HCT116 (cell line): Measurements from ENCODE around the gene DNASE2. TPM values are rescaled to one million over a fixed set of nuclear protein-coding genes. Genes with fewer than 3 reads are reported as not detected.

ENCODE experiments used
- ATAC-seq: fragments of 200-7000 bp; cut with Tn5 transposase; 2 replicates; pipeline ENCODE4 v1.9.1; 2020; ENCODE audit warnings: mild to moderate bottlenecking, moderate library complexity
- BruUV-seq: library from RNA; stranded (reverse); fragments of 400-500 nt; replicated peaks from 2 replicates; lab custom pipeline; 2021; lab: Mats Ljungman, UMichigan
- CTCF ChIA-PET: fragments of 300-600 bp; sonication (Branson Sonifier 250); formaldehyde crosslinking; loops from one replicate; lab custom pipeline; 2021; ENCODE audit warnings: antibody characterized with exemption; lab: Charles Lee
- POLR2A ChIA-PET: fragments of 300-600, 350-600 bp; sonication (Branson Sonifier 250); formaldehyde crosslinking; loops from one replicate; lab custom pipeline; 2021; ENCODE audit warnings: antibody characterized with exemption; lab: Charles Lee
- RAD21 ChIA-PET, 2 experiments: fragments of 300-600 bp; sonication (Branson Sonifier 250); formaldehyde crosslinking; loops; one replicate each; lab custom pipeline; 2023; ENCODE audit warnings: low total read pairs in 2 of 2; ENCODE audit not compliant: uncharacterized antibody in 2 of 2, unreplicated experiment in 2 of 2, low non-redundant PET in 1 of 2; lab: Charles Lee
- DNase-seq: peaks from one replicate; pipeline ENCODE4 v3.0.0-alpha.2; 2010; ENCODE audit warnings: low read depth, low spot score
- H2AFZ ChIP-seq: fragments of 200-600 bp; shearing (Covaris generic), sonication (generic); 2 replicates; pipeline ENCODE4 v1.6.1; 2017; ENCODE audit warnings: low read depth, mixed run types, mixed read lengths, antibody characterized with exemption, low read length; ENCODE audit not compliant: poor library complexity, severe bottlenecking
- H3K27ac ChIP-seq: 2 replicates; pipeline ENCODE4 v1.5.1; 2012; ENCODE audit warnings: low read depth, low read length
- H3K27me3 ChIP-seq: fragments of 200-600 bp; sonication (generic); 2 replicates; pipeline ENCODE4 v1.6.1; 2016; ENCODE audit warnings: mixed run types, low read length, mixed read lengths; ENCODE audit not compliant: insufficient read depth
- H3K36me3 ChIP-seq, 2 experiments: fragments of 200-500 bp in 1 of 2; fragments of 200-600 bp in 1 of 2; sonication (Bioruptor generic) in 1 of 2; sonication (generic) in 1 of 2; 2 replicates each; pipeline versions ENCODE4 v1.5.1 to v1.6.1; 2014 to 2016; ENCODE audit warnings: low read length in 2 of 2, inconsistent platforms in 1 of 2, mixed read lengths in 1 of 2, mixed run types in 1 of 2; ENCODE audit not compliant: insufficient read depth in 2 of 2, control insufficient read depth in 1 of 2
- H3K4me1 ChIP-seq, 2 experiments: fragments of 200-600 bp in 1 of 2; sonication (generic) in 1 of 2; 2 replicates each; pipeline versions ENCODE4 v1.5.1 to v1.6.1; 2012 to 2017; ENCODE audit warnings: low read length in 2 of 2, inconsistent platforms in 1 of 2, mild to moderate bottlenecking in 1 of 2, mixed read lengths in 1 of 2, mixed run types in 1 of 2, moderate library complexity in 1 of 2; ENCODE audit not compliant: insufficient read depth in 2 of 2, control insufficient read depth in 1 of 2
- H3K4me2 ChIP-seq: fragments of 200-600 bp; sonication (generic); 2 replicates; pipeline ENCODE4 v1.6.1; 2017; ENCODE audit warnings: mixed run types, low read length, mixed read lengths
- H3K4me3 ChIP-seq, 2 experiments: fragments of 200-600 bp in 1 of 2; sonication (generic) in 1 of 2; replicated peaks in 1 of 2; 2 replicates each; pipeline ENCODE4 v1.5.1; 2011 to 2016; ENCODE audit warnings: low read length in 2 of 2, control low read depth in 1 of 2, low read depth in 1 of 2, mild to moderate bottlenecking in 1 of 2, mixed read lengths in 1 of 2, mixed run types in 1 of 2
- H3K79me2 ChIP-seq: fragments of 200-600 bp; sonication (generic); 2 replicates; pipeline ENCODE4 v1.6.1; 2017; ENCODE audit warnings: mild to moderate bottlenecking, mixed run types, low read length, moderate library complexity, mixed read lengths; ENCODE audit not compliant: insufficient read depth
- H3K9ac ChIP-seq: fragments of 200-600 bp; sonication (generic); 2 replicates; pipeline ENCODE4 v1.6.1; 2016; ENCODE audit warnings: low read length, mixed read lengths
- H3K9me2 ChIP-seq: fragments of 200-600 bp; sonication (generic), shearing (Covaris generic); 2 replicates; pipeline ENCODE4 v1.6.1; 2017; ENCODE audit warnings: mixed run types, mild to moderate bottlenecking, moderate library complexity; ENCODE audit not compliant: insufficient read depth
- H3K9me3 ChIP-seq, 2 experiments: fragments of 200-500 bp in 1 of 2; fragments of 200-600 bp in 1 of 2; sonication (Bioruptor generic) in 1 of 2; sonication (generic) in 1 of 2; 2 replicates each; pipeline ENCODE4 v1.6.1; 2014 to 2017; ENCODE audit warnings: low read length in 2 of 2, mixed read lengths in 2 of 2, inconsistent platforms in 1 of 2, low read depth in 1 of 2, mild to moderate bottlenecking in 1 of 2, mixed run types in 1 of 2, moderate library complexity in 1 of 2; ENCODE audit not compliant: control insufficient read depth in 1 of 2, insufficient read depth in 1 of 2
- H4K20me1 ChIP-seq: fragments of 200-600 bp; sonication (generic), shearing (Covaris generic); 2 replicates; pipeline ENCODE4 v1.6.1; 2017; ENCODE audit warnings: mixed run types, mild to moderate bottlenecking, moderate library complexity; ENCODE audit not compliant: insufficient read depth
- CEBPB ChIP-seq: IDR thresholded peaks from 2 replicates; pipeline ENCODE4 v1.6.1; 2012; ENCODE audit warnings: low read depth
- EGR1 ChIP-seq: IDR thresholded peaks from 2 replicates; pipeline ENCODE4 v1.6.1; 2012; ENCODE audit warnings: low read depth
- POLR2AphosphoS5 ChIP-seq: IDR thresholded peaks from 2 replicates; pipeline ENCODE4 v1.6.1; 2011; ENCODE audit warnings: mild to moderate bottlenecking, low read depth, low read length, moderate library complexity
- SP1 ChIP-seq: IDR thresholded peaks from 2 replicates; pipeline ENCODE4 v1.6.1; 2012; ENCODE audit warnings: low read depth
- TCF7L2 ChIP-seq: IDR thresholded peaks from 2 replicates; pipeline ENCODE4 v1.7.0; 2011; ENCODE audit warnings: borderline replicate concordance, inconsistent platforms; ENCODE audit not compliant: insufficient read depth, insufficient read length; ENCODE audit errors: extremely low read depth
- ZNF274 ChIP-seq: fragments of 200-500 bp; sonication (Bioruptor generic); IDR thresholded peaks from 2 replicates; pipeline ENCODE4 v1.6.1; 2014; ENCODE audit warnings: mild to moderate bottlenecking, low read depth, low read length, inconsistent platforms
- intact Hi-C: fragments of 100-400 bp; cut with micrococcal nuclease; formaldehyde crosslinking; loops from 2 replicates; pipeline ENCODE4 v1.10.0; 2022
- total RNA-seq: library from RNA; stranded (reverse); gene quantifications from one replicate; pipeline ENCODE4 v1.2.1, GENCODE V29; 2021; ENCODE audit not compliant: unreplicated experiment
- TF ChIP-seq, protein P1 (sequence below), 3 experiments: fragments of 200-600 bp in 1 of 3; sonication (generic) in 1 of 3; IDR thresholded peaks in 2 of 3; conservative IDR thresholded peaks in 1 of 3; 2 replicates each; pipeline ENCODE4 v1.5.1; 2012 to 2017; ENCODE audit warnings: low read depth in 2 of 3, low read length in 2 of 3, antibody characterized with exemption in 1 of 3, borderline replicate concordance in 1 of 3, control low read depth in 1 of 3, mild to moderate bottlenecking in 1 of 3, mixed read lengths in 1 of 3, mixed run types in 1 of 3, moderate library complexity in 1 of 3; ENCODE audit not compliant: insufficient read depth in 1 of 3
- TF ChIP-seq, protein P2 (sequence below): IDR thresholded peaks from 2 replicates; pipeline ENCODE4 v1.6.1; 2012

DNASE2 gene
- total RNA-seq, 1 experiment from 2014 or later: 36.6 TPM

DNA sequence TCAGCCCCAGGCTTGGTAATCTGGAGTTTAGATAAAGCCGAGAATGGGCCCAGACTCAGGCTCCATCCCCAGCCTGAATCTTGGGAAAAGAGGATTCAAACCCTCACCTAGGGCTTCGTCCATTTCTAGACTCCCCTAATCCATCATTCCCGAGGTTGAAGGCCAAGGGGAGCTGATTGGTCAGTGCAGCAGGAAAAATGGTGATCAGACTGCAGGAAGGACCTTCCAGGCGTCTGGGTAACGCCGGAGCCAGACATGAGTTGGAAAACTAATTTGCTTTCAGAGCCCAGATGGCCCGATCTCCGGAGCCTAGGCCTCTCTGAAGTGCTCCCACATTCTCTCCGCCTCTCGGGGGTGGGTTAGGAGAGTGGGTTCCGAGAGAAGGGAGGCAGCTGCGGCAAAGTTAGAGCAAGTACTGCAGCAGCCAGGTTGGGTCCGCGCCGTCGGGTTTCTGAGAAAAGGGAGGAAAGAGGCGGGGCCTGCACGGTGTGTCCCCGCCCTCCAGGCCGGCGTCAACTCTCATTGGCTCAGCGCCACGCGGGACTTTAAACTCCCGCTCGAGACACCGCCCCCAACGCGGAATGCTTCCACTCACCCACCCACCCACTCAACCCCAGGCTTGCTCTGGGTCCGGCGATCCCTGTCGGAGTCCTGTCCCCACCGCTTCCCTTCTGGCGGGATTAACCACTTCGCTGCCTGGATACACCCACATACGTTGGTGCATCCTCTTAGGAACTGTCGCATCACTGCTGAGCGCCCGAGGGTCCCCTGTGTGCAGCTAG lies 46.1 kb downstream of the DNASE2 start:
- POLR2A ChIA-PET: interaction anchor here (0.8 to 3.0 kb wide), 4 partner anchors 10 to 60 kb away, joined by 3 to 14 read pairs (median 4); partner anchors contain the start of genes JUNB and RNASEH2A
- DNase-seq: peak; percentile 69
- peak overlapping the region; percentile 73 for H3K9ac ChIP-seq
- ATAC-seq: peak; percentile 37
- H3K4me2 ChIP-seq: peak overlapping the region; percentile 93
- BruUV-seq: TSS peak; percentile 84
- H3K79me2 ChIP-seq: peaks cover 12% of the 10 kb centered on the region; the same call in 1 of the 2 replicates
- H3K27me3 ChIP-seq: no peaks in the 10 kb centered on the region
- CTCF ChIA-PET: interaction anchor here (1.3 to 2.6 kb wide), 7 partner anchors 12 to 130 kb away, joined by 3 to 12 read pairs (median 4); no protein-coding TSS in a partner anchor
- no peaks in the 10 kb centered on the region for H3K9me3 ChIP-seq
- no peaks in the 10 kb centered on the region for H4K20me1 ChIP-seq
- H3K4me1 ChIP-seq: peaks cover 46 to 69% of the 10 kb centered on the region in 2 experiments
- peak overlapping the region; percentile 65 to 69 for H3K4me3 ChIP-seq
- H3K27ac ChIP-seq: peak overlapping the region; percentile 89
- no peaks in the 10 kb centered on the region for H3K9me2 ChIP-seq
- no peaks in the 10 kb centered on the region for H3K36me3 ChIP-seq
- intact Hi-C loops: loop anchor here (5.0 kb wide), 2 partner anchors 33 to 118 kb away; partner anchors contain the start of genes PRDX2 and THSD8
- no peak overlapping the region for H2AFZ ChIP-seq
- TF ChIP-seq TCF7L2 (no peak), ZNF274 (no peak), EGR1 (0 out of 2 replicates have a peak, but pooled peaks have one; percentile 42), SP1 (no peak), POLR2AphosphoS5 (peak; percentile 67), CEBPB (no peak)
- TF ChIP-seq, protein P1, sequence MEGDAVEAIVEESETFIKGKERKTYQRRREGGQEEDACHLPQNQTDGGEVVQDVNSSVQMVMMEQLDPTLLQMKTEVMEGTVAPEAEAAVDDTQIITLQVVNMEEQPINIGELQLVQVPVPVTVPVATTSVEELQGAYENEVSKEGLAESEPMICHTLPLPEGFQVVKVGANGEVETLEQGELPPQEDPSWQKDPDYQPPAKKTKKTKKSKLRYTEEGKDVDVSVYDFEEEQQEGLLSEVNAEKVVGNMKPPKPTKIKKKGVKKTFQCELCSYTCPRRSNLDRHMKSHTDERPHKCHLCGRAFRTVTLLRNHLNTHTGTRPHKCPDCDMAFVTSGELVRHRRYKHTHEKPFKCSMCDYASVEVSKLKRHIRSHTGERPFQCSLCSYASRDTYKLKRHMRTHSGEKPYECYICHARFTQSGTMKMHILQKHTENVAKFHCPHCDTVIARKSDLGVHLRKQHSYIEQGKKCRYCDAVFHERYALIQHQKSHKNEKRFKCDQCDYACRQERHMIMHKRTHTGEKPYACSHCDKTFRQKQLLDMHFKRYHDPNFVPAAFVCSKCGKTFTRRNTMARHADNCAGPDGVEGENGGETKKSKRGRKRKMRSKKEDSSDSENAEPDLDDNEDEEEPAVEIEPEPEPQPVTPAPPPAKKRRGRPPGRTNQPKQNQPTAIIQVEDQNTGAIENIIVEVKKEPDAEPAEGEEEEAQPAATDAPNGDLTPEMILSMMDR (IDR thresholded peaks at IDR 0.05 in 2 of 3, conservative IDR thresholded peaks at IDR 0.05 in 1 of 3; ENCODE audit: borderline replicate concordance in 1 of 3, insufficient read depth in 1 of 3, low read depth in 2 of 3, low read length in 2 of 3): no peak
- TF ChIP-seq, protein P2, sequence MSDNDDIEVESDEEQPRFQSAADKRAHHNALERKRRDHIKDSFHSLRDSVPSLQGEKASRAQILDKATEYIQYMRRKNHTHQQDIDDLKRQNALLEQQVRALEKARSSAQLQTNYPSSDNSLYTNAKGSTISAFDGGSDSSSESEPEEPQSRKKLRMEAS: 0 out of 2 replicates have a peak, but pooled peaks have one; percentile 9
- RAD21 ChIA-PET: no interaction called here
